SU-DHL-6 (cell line): Measurements from ENCODE around the gene ARPC1A.
"Not testable (repeated sequence)": the region's sequence is repeated elsewhere in the genome, so short reads cannot be mapped to it uniquely, and the experiment has no call there.

Experiments used
- H2AFZ ChIP-seq: fragments of 200-600 bp; sonication (generic); 2 replicates; pipeline ENCODE4 v1.6.1; 2014; ENCODE audit warnings: low read depth, mild to moderate bottlenecking, moderate library complexity, mixed read lengths, antibody characterized with exemption, low read length; ENCODE audit not compliant: severe bottlenecking
- H3F3A ChIP-seq: fragments of 200-600 bp; shearing (Covaris generic); 2 replicates; pipeline ENCODE4 v1.6.0; 2016; ENCODE audit warnings: antibody characterized with exemption, mild to moderate bottlenecking; ENCODE audit not compliant: insufficient read depth
- H3K27ac ChIP-seq: fragments of 200-600 bp; sonication (generic); 2 replicates; pipeline ENCODE4 v1.5.1; 2016; ENCODE audit warnings: low read depth, mild to moderate bottlenecking, low read length, moderate library complexity, mixed read lengths
- H3K27me3 ChIP-seq: fragments of 200-600 bp; sonication (generic), shearing (Covaris generic); 2 replicates; pipeline ENCODE4 v1.6.0; 2014; ENCODE audit warnings: mild to moderate bottlenecking, low read length
- H3K36me3 ChIP-seq: fragments of 200-600 bp; sonication (generic); 2 replicates; pipeline ENCODE4 v1.6.1; 2014; ENCODE audit warnings: mild to moderate bottlenecking, low read length, mixed read lengths
- H3K4me2 ChIP-seq: fragments of 300-600, 200-600 bp; shearing (Covaris generic), sonication (generic); 2 replicates; pipeline ENCODE4 v1.6.0; 2014; ENCODE audit warnings: low read length, low read depth, mild to moderate bottlenecking; ENCODE audit not compliant: poor library complexity, severe bottlenecking
- H3K4me3 ChIP-seq: fragments of 200-600 bp; sonication (generic); 2 replicates; pipeline ENCODE4 v1.5.1; 2014; ENCODE audit warnings: antibody characterized with exemption, low read length, mild to moderate bottlenecking, mixed read lengths; ENCODE audit not compliant: insufficient read depth, poor library complexity, severe bottlenecking
- H3K79me2 ChIP-seq: fragments of 200-600 bp; sonication (generic); 2 replicates; pipeline ENCODE4 v1.6.1; 2014; ENCODE audit warnings: mild to moderate bottlenecking, low read length, moderate library complexity; ENCODE audit not compliant: insufficient read depth
- H3K9ac ChIP-seq: fragments of 200-600 bp; sonication (generic); 2 replicates; pipeline ENCODE4 v1.7.0; 2014; ENCODE audit warnings: mild to moderate bottlenecking, low read length
- H3K9me2 ChIP-seq: fragments of 200-600 bp; sonication (generic); replicated peaks from 2 replicates; pipeline ENCODE4 v1.6.1; 2014; ENCODE audit warnings: low read length; ENCODE audit not compliant: insufficient read depth
- H3K9me3 ChIP-seq: fragments of 200-600 bp; sonication (generic); 2 replicates; pipeline ENCODE4 v1.6.1; 2014; ENCODE audit warnings: low read length, mixed read lengths; ENCODE audit not compliant: insufficient read depth
- H4K20me1 ChIP-seq: fragments of 200-600 bp; sonication (generic); 2 replicates; pipeline ENCODE4 v1.6.1; 2014; ENCODE audit warnings: low read depth, mild to moderate bottlenecking, antibody characterized with exemption, low read length, moderate library complexity, mixed read lengths
- EZH2phosphoT487 ChIP-seq: fragments of 200-600 bp; sonication (generic), shearing (Covaris generic); conservative IDR thresholded peaks from 2 replicates; pipeline ENCODE4 v1.6.1; 2018; ENCODE audit warnings: mild to moderate bottlenecking, antibody characterized with exemption, low read length, moderate library complexity, mixed read lengths
- TF ChIP-seq, protein P1 (sequence below): fragments of 200-600 bp; sonication (generic); IDR thresholded peaks from one replicate; pipeline ENCODE4 v1.5.1; 2017; ENCODE audit warnings: antibody characterized with exemption, mild to moderate bottlenecking, low read length, moderate library complexity; ENCODE audit not compliant: insufficient read depth, poor library complexity, severe bottlenecking

Gene ARPC1A

GRCh38 chr7:99355098-99355497, 29.4 kb downstream of the ARPC1A start:
- no peak overlapping the region for H3K9ac ChIP-seq
- TF ChIP-seq EZH2phosphoT487, result no peak
- TF ChIP-seq, protein P1, sequence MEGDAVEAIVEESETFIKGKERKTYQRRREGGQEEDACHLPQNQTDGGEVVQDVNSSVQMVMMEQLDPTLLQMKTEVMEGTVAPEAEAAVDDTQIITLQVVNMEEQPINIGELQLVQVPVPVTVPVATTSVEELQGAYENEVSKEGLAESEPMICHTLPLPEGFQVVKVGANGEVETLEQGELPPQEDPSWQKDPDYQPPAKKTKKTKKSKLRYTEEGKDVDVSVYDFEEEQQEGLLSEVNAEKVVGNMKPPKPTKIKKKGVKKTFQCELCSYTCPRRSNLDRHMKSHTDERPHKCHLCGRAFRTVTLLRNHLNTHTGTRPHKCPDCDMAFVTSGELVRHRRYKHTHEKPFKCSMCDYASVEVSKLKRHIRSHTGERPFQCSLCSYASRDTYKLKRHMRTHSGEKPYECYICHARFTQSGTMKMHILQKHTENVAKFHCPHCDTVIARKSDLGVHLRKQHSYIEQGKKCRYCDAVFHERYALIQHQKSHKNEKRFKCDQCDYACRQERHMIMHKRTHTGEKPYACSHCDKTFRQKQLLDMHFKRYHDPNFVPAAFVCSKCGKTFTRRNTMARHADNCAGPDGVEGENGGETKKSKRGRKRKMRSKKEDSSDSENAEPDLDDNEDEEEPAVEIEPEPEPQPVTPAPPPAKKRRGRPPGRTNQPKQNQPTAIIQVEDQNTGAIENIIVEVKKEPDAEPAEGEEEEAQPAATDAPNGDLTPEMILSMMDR, result no peak
- H3K27me3 ChIP-seq, result no peaks in the 10 kb centered on the region
- peaks cover 14% of the 10 kb centered on the region; the same call in 1 of the 2 replicates for H3K36me3 ChIP-seq
- no peak overlapping the region for H3K27ac ChIP-seq
- no peaks in the 10 kb centered on the region for H3F3A ChIP-seq
- H3K9me2 ChIP-seq, result no peaks in the 10 kb centered on the region
- no peaks in the 10 kb centered on the region for H3K79me2 ChIP-seq
- H4K20me1 ChIP-seq, result no peaks in the 10 kb centered on the region
- H3K4me2 ChIP-seq, result no peak overlapping the region
- no peak overlapping the region for H3K4me3 ChIP-seq
- no peak overlapping the region for H2AFZ ChIP-seq
- H3K9me3 ChIP-seq, result no peaks in the 10 kb centered on the region

DNA sequence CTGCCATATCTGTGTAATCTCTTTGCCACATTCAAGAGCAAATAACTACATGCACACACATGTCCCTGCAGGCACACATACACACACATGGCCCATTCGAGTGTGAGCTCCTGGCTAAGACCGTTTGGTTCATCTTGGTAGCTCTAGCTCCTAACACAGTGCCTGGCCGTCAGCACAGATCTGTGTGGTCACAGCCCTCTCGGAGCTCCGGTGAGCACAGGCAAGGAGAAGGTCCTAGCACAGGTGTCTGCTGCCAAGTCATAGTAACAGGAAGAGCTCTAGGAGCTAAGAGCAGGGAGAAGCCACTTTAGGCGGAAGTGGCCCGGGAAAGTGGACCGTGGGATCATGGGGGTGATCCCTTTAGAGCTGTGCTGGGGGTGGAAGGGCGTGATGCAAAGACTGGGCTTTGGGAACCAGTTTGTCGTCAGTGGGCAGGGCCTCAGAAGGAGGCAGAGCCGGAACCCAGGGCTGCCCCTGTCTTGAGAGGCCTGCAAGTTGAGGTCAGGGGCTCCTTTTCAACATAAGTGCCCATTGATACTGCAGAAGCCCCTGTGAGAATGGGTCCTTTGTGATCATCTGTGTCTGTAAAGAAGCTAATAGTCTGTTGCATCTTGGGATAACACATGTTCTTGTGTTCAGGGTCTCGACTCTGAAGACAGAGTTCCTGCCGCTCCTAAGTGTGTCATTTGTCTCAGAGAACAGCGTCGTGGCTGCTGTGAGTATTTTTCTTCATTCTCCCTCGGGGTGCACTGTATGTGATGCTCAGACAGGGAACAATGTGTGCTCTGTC, 32.2 kb downstream of the ARPC1A start:
- H3F3A ChIP-seq, result peaks cover 3% of the 10 kb centered on the region; the same call in 1 of the 2 replicates
- no peak overlapping the region for H3K9ac ChIP-seq
- H3K9me3 ChIP-seq, result no peaks in the 10 kb centered on the region
- H4K20me1 ChIP-seq, result no peaks in the 10 kb centered on the region
- no peak overlapping the region for H3K4me3 ChIP-seq
- H3K27ac ChIP-seq, result no peak overlapping the region
- no peaks in the 10 kb centered on the region for H3K9me2 ChIP-seq
- peaks cover 10% of the 10 kb centered on the region; the same call in 1 of the 2 replicates for H3K36me3 ChIP-seq
- H3K79me2 ChIP-seq, result no peaks in the 10 kb centered on the region
- H3K27me3 ChIP-seq, result no peaks in the 10 kb centered on the region
- TF ChIP-seq, protein P1, result no peak
- H3K4me2 ChIP-seq, result no peak overlapping the region
- H2AFZ ChIP-seq, result no peak overlapping the region

- H3F3A ChIP-seq, result not testable (repeated sequence)
- H3K36me3 ChIP-seq, result peaks cover 16% of the 10 kb centered on the region; the same call in 1 of the 2 replicates
Observed at GRCh38 chr7:99358521-99358920, 32.8 kb downstream of the ARPC1A start.

DNA sequence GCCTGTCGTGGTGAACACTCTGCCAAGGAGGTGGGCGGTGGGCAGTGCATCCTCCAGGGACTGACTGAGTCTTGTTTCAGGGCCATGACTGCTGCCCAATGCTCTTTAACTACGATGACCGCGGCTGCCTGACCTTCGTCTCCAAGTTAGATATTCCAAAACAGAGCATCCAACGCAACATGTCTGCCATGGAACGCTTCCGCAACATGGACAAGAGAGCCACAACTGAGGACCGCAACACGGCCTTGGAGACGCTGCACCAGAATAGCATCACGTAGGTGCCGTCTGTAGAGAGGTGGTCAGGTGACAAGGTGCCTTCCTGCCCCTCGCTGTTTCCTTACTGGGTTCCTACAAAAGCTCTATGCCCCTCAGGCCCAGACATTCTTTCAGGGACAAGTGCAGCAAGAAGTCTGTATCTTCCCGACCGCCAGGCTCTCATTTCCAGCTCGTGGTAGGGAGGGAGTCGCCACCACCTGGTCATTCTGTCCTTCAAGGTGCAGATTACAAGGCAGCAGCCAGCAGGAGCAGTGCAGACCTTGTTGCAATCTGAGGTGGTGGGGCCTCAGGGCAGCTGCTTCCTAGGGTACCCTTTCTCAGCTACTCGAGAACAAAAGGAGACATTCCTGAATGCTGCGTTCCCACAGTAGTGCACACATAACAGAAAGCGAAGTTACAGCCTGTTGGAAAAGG, 33.9 kb downstream of the ARPC1A start:
- H3K4me3 ChIP-seq, result no peak overlapping the region
- no peak overlapping the region for H3K27ac ChIP-seq
- H3K9me3 ChIP-seq, result no peaks in the 10 kb centered on the region
- H3K9me2 ChIP-seq, result no peaks in the 10 kb centered on the region
- H3K27me3 ChIP-seq, result no peaks in the 10 kb centered on the region
- H4K20me1 ChIP-seq, result no peaks in the 10 kb centered on the region
- peaks cover 3% of the 10 kb centered on the region; the same call in 1 of the 2 replicates for H3F3A ChIP-seq
- no peaks in the 10 kb centered on the region for H3K79me2 ChIP-seq
- peaks cover 20% of the 10 kb centered on the region; the same call in 1 of the 2 replicates for H3K36me3 ChIP-seq
- H3K4me2 ChIP-seq, result no peak overlapping the region
- no peak for TF ChIP-seq EZH2phosphoT487
- TF ChIP-seq, protein P1, result no peak
- no peak overlapping the region for H3K9ac ChIP-seq
- H2AFZ ChIP-seq, result no peak overlapping the region

More at GRCh38 chr7:99358521-99358920, 32.8 kb downstream of the ARPC1A start:
- H4K20me1 ChIP-seq, H3K27ac ChIP-seq, H3K27me3 ChIP-seq, H3K79me2 ChIP-seq, H3K9me2 ChIP-seq, H3K4me2 ChIP-seq, H3K9me3 ChIP-seq, H3K9ac ChIP-seq, H3K4me3 ChIP-seq, H2AFZ ChIP-seq: not testable (repeated sequence)
